ENCODE data around the gene PPP1R12A.
A peak's percentile ranks its signal among the peaks of the same experiment; 100 is the strongest.

The PPP1R12A gene

GRCh38 chr12:79766705-79767464, 168.0 kb downstream of the PPP1R12A start:
- peak; percentile 79 for DNase-seq

GRCh38 chr12:79765157-79765556, 169.7 kb downstream of the PPP1R12A start:
- peak; percentile 20 for DNase-seq

GRCh38 chr12:79764641-79765040, 170.3 kb downstream of the PPP1R12A start:
- no peak for DNase-seq

GRCh38 chr12:79763766-79764452, 171.0 kb downstream of the PPP1R12A start:
- DNase-seq, result no peak

GRCh38 chr12:79761341-79761740, 173.6 kb downstream of the PPP1R12A start:
- no peak for DNase-seq

- DNase-seq, result peak; percentile 49
Observed at GRCh38 chr12:79747274-79747673, 187.6 kb downstream of the PPP1R12A start.

GRCh38 chr12:79737875-79738718, 196.8 kb downstream of the PPP1R12A start:
- DNase-seq, result peak; percentile 66

- DNase-seq, result no peak
Observed at GRCh38 chr12:79732638-79733037, 202.3 kb downstream of the PPP1R12A start.

GRCh38 chr12:79725987-79726386, 208.9 kb downstream of the PPP1R12A start:
- peak; percentile 91 for DNase-seq
